ENCODE data around the gene KLK4.

The KLK4 gene

DNA sequence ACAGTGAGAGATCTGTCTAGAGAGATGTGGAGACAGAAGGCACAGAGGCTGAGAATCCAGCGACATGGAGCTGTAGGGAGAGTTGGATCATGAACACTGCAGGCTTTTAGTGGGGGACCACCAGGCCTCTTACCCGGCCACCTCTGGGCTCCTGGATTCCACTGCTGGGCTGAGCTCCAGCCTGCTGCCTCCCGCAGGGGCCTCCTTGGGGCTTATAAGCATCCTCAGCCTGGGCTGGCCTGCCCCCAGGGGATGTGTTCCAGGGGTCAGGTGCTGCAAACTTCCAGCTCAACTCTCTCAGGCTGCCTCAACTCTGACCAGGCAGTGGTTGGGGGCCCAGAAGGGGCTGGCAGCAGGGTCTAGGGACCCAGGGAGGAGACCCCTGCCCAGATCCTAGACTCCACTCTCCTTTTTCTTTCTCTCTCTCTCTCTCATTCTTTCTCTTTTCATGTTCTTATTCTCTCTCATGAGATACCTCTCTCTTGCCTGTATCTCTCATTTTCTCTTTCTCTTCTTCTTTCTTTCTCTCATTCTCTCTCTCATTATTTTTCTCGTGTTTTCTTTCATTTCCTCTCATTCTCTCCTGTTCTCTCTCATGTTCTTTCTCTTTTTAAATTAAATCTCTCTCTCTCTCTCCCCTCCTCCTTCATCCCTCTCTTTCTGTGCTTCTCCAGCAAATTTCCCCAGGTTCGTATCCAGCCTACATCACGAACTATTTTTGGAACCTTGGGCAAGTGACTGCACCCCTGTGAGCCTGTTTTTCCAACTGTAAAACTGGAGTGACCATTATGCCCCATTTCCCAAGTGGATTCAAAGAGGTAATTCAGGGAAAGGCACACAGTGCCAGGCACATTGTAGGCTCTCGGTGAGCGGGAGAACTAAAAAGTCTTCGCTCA, at the start of gene KLK4:
KLK4 (minus strand) TSS at position 190 of the 896 bp plus-strand sequence. CDS start 657 bp downstream, outside the sequence.
- no peak for DNase-seq (ENCODE audit: low read depth, low spot score)

- no peak for DNase-seq (ENCODE audit: low read depth, low spot score)
Observed at GRCh38 chr19:50959731-50960500, 48.7 kb upstream of the KLK4 start.

GRCh38 chr19:50957587-50957986, 46.4 kb upstream of the KLK4 start:
- no peak for DNase-seq (ENCODE audit: low read depth, low spot score)

- no peak for DNase-seq (ENCODE audit: low read depth, low spot score)
Observed at GRCh38 chr19:50952910-50953309, 41.7 kb upstream of the KLK4 start, which contains the start of gene KLK5. Gene KLK5, minus strand, starts transcription at chr19:50953038. Its CDS starts 381 bp downstream, at chr19:50952657.

- peak; percentile 33 for DNase-seq (ENCODE audit: low read depth, low spot score)
Observed at GRCh38 chr19:50949861-50950260, 38.7 kb upstream of the KLK4 start.

DNA sequence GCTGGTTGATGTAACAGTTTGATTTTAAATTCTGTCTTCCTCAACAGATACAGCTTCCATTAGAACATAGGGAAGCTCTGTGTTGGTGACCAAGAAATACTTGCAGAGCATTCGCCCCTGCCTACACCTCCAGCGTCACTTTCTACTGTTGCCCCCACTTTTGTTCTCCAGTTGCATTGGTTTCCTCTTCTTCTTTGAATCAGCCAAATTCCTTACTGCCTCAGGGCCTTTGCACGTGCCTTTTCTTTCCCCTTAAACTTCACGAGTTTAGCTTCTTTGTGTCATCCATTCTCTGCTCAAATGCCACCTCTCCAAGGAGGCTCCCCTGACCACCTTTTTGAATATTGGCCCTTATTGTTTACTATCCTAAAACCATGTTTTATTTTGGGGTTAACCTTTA, 35.9 kb upstream of the KLK4 start:
- no peak for DNase-seq (ENCODE audit: low read depth, low spot score)

- DNase-seq (ENCODE audit: low read depth, low spot score) = no peak
Observed at GRCh38 chr19:50944795-50945194, 33.6 kb upstream of the KLK4 start.

DNA sequence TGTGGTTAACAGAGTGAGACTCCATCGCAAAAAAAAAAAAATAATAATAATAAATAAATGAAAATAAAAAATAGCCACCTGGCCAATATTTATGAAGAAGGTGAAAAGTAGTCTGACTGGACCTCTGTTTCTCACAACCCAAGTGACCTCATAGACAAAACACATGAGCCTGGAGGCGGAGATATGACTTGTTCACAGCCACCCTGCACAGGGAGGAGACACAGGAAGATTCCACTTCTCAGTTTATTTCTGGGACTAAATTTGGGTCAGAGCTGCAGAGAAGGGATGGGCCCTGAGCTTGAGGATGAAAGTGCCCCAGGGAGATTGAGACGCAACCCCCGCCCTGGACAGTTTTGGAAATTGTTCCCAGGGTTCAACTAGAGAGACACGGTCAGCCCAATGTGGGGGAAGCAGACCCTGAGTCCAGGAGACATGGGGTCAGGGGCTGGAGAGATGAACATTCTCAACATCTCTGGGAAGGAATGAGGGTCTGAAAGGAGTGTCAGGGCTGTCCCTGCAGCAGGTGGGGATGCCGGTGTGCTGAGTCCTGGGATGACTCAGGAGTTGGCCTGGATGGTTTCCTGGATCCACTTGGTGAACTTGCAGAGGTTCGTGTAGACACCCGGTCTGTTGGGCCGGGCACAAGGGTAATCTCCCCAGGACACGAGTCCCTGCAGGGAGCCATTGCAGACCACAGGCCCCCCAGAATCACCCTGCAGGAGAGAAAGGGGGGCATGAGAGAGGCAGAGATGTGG, 32.1 kb upstream of the KLK4 start:
- no peak for DNase-seq (ENCODE audit: low read depth, low spot score)

DNA sequence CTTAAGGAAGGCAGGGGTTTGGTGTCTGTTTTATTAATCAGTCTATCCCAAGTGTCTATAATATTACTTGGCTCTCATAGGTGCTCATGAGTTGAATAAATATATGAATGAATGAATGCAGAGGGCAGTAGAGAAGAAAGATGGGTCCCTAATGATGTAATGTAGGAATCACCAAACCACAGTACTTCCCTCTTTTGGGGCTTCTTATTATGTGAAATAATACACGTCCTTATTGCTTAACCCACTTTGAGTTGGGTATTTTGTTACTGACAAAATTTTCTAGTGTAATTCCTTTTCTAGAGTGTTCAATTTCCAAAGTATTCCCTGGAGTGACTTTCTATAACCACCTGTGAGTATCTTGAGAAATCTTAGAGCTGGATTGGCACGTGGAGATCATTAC, 28.4 kb upstream of the KLK4 start:
- DNase-seq (ENCODE audit: low read depth, low spot score) = no peak

DNA sequence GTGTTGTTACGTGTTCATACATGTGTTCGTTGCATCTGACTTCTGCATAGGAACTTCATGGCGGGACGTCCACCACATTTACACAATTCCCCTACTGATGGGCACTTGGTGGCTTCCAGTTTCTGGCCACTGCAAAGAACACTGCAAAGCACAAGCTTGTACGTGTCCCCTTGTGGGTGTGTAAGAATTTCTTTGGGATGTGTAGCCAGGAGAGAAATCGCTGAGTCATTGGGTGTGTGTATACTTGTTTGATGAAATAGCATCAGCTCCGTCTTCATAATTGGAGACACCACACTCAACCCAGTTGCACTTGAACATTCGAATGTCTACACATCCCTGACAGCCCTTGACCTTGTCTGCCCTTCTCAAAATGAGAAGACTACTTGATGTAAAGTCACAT, 22.4 kb upstream of the KLK4 start:
- DNase-seq (ENCODE audit: low read depth, low spot score) = no peak

- no peak for DNase-seq (ENCODE audit: low read depth, low spot score)
Observed at GRCh38 chr19:50932690-50933083, 21.5 kb upstream of the KLK4 start.

GRCh38 chr19:50932018-50932689, 21.0 kb upstream of the KLK4 start:
- no peak for DNase-seq (ENCODE audit: low read depth, low spot score)

GRCh38 chr19:50931023-50931422, 19.8 kb upstream of the KLK4 start:
- DNase-seq (ENCODE audit: low read depth, low spot score) = no peak

DNA sequence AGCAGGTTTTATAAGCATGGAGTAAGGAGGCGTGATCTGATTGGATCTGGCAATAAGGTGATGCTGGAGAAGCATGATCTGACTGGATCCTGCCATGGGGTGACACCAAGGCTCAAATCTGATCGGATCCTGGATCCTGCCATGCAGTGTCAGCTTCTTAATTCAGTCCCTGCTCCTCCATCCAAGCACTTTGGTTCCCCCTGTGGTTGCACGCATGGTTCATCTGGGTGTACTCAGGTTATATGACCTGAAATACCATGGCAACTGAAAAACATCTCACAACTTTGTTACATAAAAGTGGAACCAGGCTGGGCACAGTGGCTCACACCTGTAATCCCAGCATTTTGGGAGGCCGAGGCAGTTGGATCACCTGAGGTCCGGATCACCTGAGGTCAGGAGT, 17.6 kb upstream of the KLK4 start:
- no peak for DNase-seq (ENCODE audit: low read depth, low spot score)

DNA sequence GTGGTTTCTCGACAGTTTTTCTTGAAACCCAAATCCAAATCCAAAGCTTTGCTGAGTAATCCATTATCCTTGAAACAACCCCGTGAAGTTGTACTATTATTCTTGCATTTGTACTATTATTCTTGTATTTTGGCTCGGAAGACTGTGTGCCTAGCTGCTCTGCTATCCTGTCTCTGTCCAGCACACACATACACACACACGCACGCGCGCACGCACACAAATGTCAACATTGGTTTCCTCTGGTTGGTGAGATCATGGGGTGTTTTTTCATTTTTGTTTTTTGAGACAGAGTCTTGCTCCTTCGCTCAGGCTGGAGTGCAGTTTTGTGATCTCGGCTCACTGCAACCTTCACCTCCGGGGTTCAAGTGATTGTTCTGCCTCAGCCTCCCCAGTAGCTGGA, 14.9 kb upstream of the KLK4 start:
- no peak for DNase-seq (ENCODE audit: low read depth, low spot score)

- no peak for DNase-seq (ENCODE audit: low read depth, low spot score)
Observed at GRCh38 chr19:50925734-50926133, 14.5 kb upstream of the KLK4 start.

DNA sequence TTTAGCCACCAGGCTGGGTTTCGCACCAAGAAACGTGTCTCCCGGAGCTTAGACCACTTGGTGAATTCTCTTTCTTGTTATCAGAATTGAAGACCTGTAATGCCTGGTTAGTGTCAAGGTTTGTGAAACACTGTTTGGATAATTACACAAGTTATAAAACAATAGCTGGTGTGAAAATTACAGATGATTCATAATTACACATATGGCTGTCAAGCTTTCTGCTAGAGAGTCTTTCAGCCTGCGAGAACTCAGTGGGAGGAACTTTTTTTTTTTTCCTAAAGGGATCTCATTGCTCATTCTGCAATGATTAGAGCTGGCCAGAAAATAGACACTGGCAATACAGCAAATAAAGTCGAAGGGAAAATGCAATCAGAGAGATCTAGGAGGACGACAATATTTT, 13.4 kb upstream of the KLK4 start:
- no peak for DNase-seq (ENCODE audit: low read depth, low spot score)

DNA sequence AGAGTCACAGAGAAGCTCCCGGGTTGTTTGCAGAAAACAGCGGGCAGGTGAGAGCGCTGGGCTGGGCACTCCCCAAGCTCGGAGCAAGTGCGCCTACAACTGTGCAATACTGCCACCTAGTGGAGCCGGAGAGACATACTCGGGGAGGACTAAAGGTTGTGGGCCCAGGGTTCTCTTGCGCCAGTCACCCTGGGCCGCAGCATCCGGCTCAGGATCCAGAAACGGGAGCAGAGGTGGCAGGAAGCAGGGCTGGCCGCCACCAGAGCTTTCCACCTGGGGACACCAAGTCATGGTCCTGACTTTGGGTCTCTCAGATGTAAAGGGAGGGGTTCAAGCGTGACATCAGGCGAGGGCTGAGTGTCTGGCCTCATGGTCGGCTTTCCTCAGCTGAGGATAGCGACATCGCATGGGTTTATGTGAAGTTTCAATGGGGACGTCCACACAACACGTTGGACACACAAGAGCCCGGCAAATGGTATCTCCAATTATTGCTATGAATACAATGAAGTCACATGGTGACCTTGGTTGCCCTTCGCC, 11.2 kb upstream of the KLK4 start:
- peak; percentile 85 for DNase-seq (ENCODE audit: low read depth, low spot score)

DNA sequence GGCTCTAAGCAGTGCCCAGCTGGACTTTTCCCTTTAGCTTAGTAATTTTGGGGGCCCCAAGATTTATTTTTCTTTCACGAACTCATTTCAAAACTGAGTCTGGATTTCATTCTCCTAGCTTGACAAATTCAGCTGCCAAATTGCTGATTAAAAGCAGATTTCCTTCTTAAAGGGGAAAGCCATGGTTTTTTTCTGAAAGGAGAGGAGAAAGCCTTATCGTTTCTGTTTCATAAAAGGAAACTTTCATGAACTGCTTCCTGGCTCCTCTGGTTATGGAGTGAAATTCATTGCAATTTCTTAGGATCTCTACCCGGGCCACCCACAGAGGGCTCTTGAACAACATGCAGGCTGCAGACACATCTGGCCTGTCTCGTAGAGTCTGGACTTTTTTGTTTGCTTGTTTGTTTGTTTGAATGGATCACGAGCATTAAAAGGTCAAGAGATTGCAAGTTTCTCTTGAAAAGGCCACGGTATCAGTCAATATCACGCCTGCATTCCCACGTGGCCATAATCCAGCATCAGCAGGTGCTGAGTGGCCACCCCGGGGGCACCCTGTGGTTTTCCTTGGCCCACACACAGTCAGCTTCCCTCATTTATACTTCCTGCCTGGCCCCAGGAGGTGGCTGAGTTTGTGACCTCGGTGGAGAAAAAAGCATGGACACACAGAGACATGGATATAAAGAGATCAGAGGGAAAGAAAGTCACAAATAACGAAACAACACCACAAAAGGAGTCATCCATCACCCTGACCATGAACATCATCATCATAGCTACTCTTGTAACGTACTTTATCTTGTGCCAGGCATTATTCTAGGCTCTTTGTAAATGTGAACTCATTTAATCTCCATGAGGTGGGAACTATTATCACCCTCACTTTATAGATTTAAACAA, 10.5 kb upstream of the KLK4 start:
- DNase-seq (ENCODE audit: low read depth, low spot score) = no peak

GRCh38 chr19:50916069-50916468, 4.9 kb upstream of the KLK4 start:
- DNase-seq (ENCODE audit: low read depth, low spot score) = no peak

All from ELF-1 (cell line).